A549 (cell line): ENCODE data around the gene ARHGDIG. TPM values are rescaled to one million over a fixed set of nuclear protein-coding genes. Genes with fewer than 3 reads are reported as not detected.
A peak's percentile ranks its signal among the peaks of the same experiment; 100 is the strongest.

ENCODE experiments used
- ATAC-seq, 2 experiments: fragments of 200-7000 bp in 1 of 2; fragments of >200 bp in 1 of 2; cut with Nextera tagmentation in 1 of 2; cut with Tn5 transposase in 1 of 2; 3 replicates each; pipeline versions ENCODE4 v1.8.0 to v1.9.1; 2018 to 2020; ENCODE audit warnings: mild to moderate bottlenecking in 1 of 2, moderate library complexity in 1 of 2
- CTCF ChIA-PET: fragments of 300-600 bp; sonication (Branson Sonifier 250); formaldehyde crosslinking; extraction: SDS; loops from one replicate; lab custom pipeline; 2021; ENCODE audit warnings: antibody characterized with exemption, inconsistent platforms; lab: Yijun Ruan, JAX
- POLR2A ChIA-PET: fragments of 350-600 bp; formaldehyde crosslinking; extraction: SDS; loops from one replicate; lab custom pipeline; 2021; ENCODE audit warnings: antibody characterized with exemption, inconsistent platforms; lab: Yijun Ruan, JAX
- DNase-seq, 2 experiments: peaks; one replicate each; pipeline versions ENCODE4 v3.0.0 to v3.0.0-alpha.2; 2011 to 2016; ENCODE audit warnings: low read depth in 1 of 2, low spot score in 1 of 2
- FAIRE-seq: peaks from 2 replicates; lab custom pipeline; 2011; peaks lifted over from hg19 to GRCh38; lab: Jason Lieb, UNC
- H3K27ac ChIP-seq, 2 experiments: fragments of >200 bp; sonication (Bioruptor Twin); formaldehyde crosslinking; 3 replicates each; pipeline ENCODE4 v1.5.1; 2016 to 2017
- H3K4me1 ChIP-seq: fragments of >200 bp; sonication (Bioruptor Twin); formaldehyde crosslinking; 3 replicates; pipeline ENCODE4 v1.6.1; 2016
- H3K4me2 ChIP-seq: fragments of >200 bp; sonication (Bioruptor Twin); formaldehyde crosslinking; 3 replicates; pipeline ENCODE4 v1.6.1; 2016
- H3K4me3 ChIP-seq: fragments of >200 bp; sonication (Bioruptor Twin); formaldehyde crosslinking; 3 replicates; pipeline ENCODE4 v1.5.1; 2016
- H3K9me3 ChIP-seq: fragments of >200 bp; sonication (Bioruptor Twin); formaldehyde crosslinking; 3 replicates; pipeline ENCODE4 v1.6.1; 2016
- CBX2 ChIP-seq: fragments of 200-600 bp; sonication (generic); IDR thresholded peaks from 2 replicates; pipeline ENCODE4 v1.6.1; 2016; ENCODE audit warnings: low read depth, mild to moderate bottlenecking, borderline replicate concordance
- CHD2 ChIP-seq: fragments of 150-350 bp; IDR thresholded peaks from 2 replicates; pipeline ENCODE4 v1.6.1; 2014; ENCODE audit warnings: low read length; ENCODE audit not compliant: partially characterized antibody
- CHD4 ChIP-seq: fragments of 200-600 bp; sonication (generic); IDR thresholded peaks from 2 replicates; pipeline ENCODE4 v1.6.1; 2016; ENCODE audit warnings: antibody characterized with exemption, mild to moderate bottlenecking, borderline replicate concordance
- EP300 ChIP-seq, 2 experiments: fragments of >200 bp; sonication (Bioruptor Twin); formaldehyde crosslinking; IDR thresholded peaks; 2 replicates in 1 of 2; 3 replicates in 1 of 2; pipeline ENCODE4 v1.6.1; 2016 to 2017
- ESRRA ChIP-seq: fragments of 150-350 bp; IDR thresholded peaks from 2 replicates; pipeline ENCODE4 v1.6.1; 2014; ENCODE audit warnings: mild to moderate bottlenecking, low read length, borderline replicate concordance
- FOXS1 ChIP-seq: fragments of 250-450 bp; sonication (Bioruptor Pico); IDR thresholded peaks from 2 replicates; pipeline ENCODE4 v1.5.0; 2020; ENCODE audit warnings: mild to moderate bottlenecking, moderate library complexity
- HEYL ChIP-seq: fragments of 250-450 bp; sonication (Bioruptor Pico); IDR thresholded peaks from 2 replicates; pipeline ENCODE4 v1.8.0; 2021; ENCODE audit warnings: mild to moderate bottlenecking, moderate library complexity
- HOXA7 ChIP-seq: fragments of 250-450 bp; sonication (Bioruptor Pico); IDR thresholded peaks from 2 replicates; pipeline ENCODE4 v1.5.0; 2020; ENCODE audit warnings: mild to moderate bottlenecking, moderate library complexity
- JUNB ChIP-seq: fragments of >200 bp; sonication (Bioruptor Twin); formaldehyde crosslinking; IDR thresholded peaks from 2 replicates; pipeline ENCODE4 v1.6.1; 2016
- KDM1A ChIP-seq: fragments of 200-600 bp; sonication (generic); IDR thresholded peaks from 2 replicates; pipeline ENCODE4 v1.6.1; 2016; ENCODE audit warnings: low read depth, mild to moderate bottlenecking
- NFE2L2 ChIP-seq: fragments of 150-350 bp; conservative IDR thresholded peaks from 2 replicates; pipeline ENCODE4 v1.6.1; 2014; ENCODE audit warnings: low read length
- NPAS2 ChIP-seq: fragments of 250-450 bp; sonication (Bioruptor Pico); IDR thresholded peaks from 2 replicates; pipeline ENCODE4 v1.8.0; 2022; ENCODE audit warnings: mild to moderate bottlenecking, moderate library complexity, borderline replicate concordance
- NR3C1 ChIP-seq: fragments of >200 bp; sonication (Bioruptor Twin); formaldehyde crosslinking; IDR thresholded peaks from 3 replicates; pipeline ENCODE4 v1.6.1; 2017
- PHF8 ChIP-seq: fragments of 200-600 bp; sonication (generic); IDR thresholded peaks from 2 replicates; pipeline ENCODE4 v1.6.1; 2016; ENCODE audit warnings: low read depth, mild to moderate bottlenecking, antibody characterized with exemption, moderate library complexity, borderline replicate concordance
- POLR2A ChIP-seq: IDR thresholded peaks from 2 replicates; pipeline ENCODE4 v1.6.1; 2012; ENCODE audit warnings: mild to moderate bottlenecking, low read length
- POLR2AphosphoS2 ChIP-seq: conservative IDR thresholded peaks from 2 replicates; pipeline ENCODE4 v1.6.1; 2012; ENCODE audit warnings: low read length, improper control_type of control experiment, inconsistent platforms
- RARB ChIP-seq: fragments of 250-450 bp; sonication (Bioruptor Pico); IDR thresholded peaks from 2 replicates; pipeline ENCODE4 v1.8.0; 2021; ENCODE audit warnings: mild to moderate bottlenecking, moderate library complexity
- RCOR1 ChIP-seq: fragments of 150-350 bp; IDR thresholded peaks from 2 replicates; pipeline ENCODE4 v1.6.1; 2014; ENCODE audit warnings: antibody characterized with exemption, low read length, low read depth
- SMC3 ChIP-seq: fragments of >200 bp; sonication (Bioruptor Twin); formaldehyde crosslinking; IDR thresholded peaks from 3 replicates; pipeline ENCODE4 v1.6.1; 2018; ENCODE audit warnings: inconsistent platforms
- TFCP2L1 ChIP-seq: fragments of 250-450 bp; sonication (Bioruptor Pico); IDR thresholded peaks from 2 replicates; pipeline ENCODE4 v1.5.0; 2021; ENCODE audit warnings: mild to moderate bottlenecking
- TP53 ChIP-seq: fragments of 250-450 bp; sonication (Bioruptor Pico); IDR thresholded peaks from 2 replicates; pipeline ENCODE4 v1.5.0; 2021; ENCODE audit warnings: mild to moderate bottlenecking, moderate library complexity
- ZC3H11A ChIP-seq: fragments of 450-650 bp; IDR thresholded peaks from 2 replicates; pipeline ENCODE4 v1.6.1; 2014; ENCODE audit warnings: antibody characterized with exemption, mild to moderate bottlenecking
- ZFP36 ChIP-seq: fragments of 450-650 bp; IDR thresholded peaks from 2 replicates; pipeline ENCODE4 v1.6.1; 2014; ENCODE audit warnings: borderline replicate concordance; ENCODE audit not compliant: partially characterized antibody
- ZSCAN20 ChIP-seq: fragments of 250-450 bp; sonication (Bioruptor Pico); IDR thresholded peaks from 2 replicates; pipeline ENCODE4 v1.8.0; 2022; ENCODE audit warnings: mild to moderate bottlenecking, moderate library complexity
- WGBS: methylation state at CpG from one replicate; pipeline ENCODE4 v1.1.6; 2017; ENCODE audit errors: missing lambda C conversion rate; 5-methylcytosine and 5-hydroxymethylcytosine counted together
- polyA plus RNA-seq, 4 experiments: library from polyadenylated mRNA; depleted of rRNA in 3 of 4; stranded (reverse); fragments of >200 nt; fragmentation: RNase III in 1 of 4; extraction: RNeasy Plus Mini Kit Qiagen cat#74134 plus additional on column Dnase treatment in 1 of 4; gene quantifications; 2 replicates in 3 of 4; 3 replicates in 1 of 4; pipeline ENCODE4 v1.2.3, GENCODE V29; 2011 to 2017
- TF ChIP-seq, protein P1 (sequence below): fragments of >200 bp; sonication (Bioruptor Twin); formaldehyde crosslinking; IDR thresholded peaks from 3 replicates; pipeline ENCODE4 v1.6.1; 2016
- TF ChIP-seq, protein P2 (sequence below): IDR thresholded peaks from 2 replicates; pipeline ENCODE4 v1.6.1; 2012; ENCODE audit warnings: low read depth, borderline replicate concordance
- TF ChIP-seq, protein P3 (sequence below): IDR thresholded peaks from 2 replicates; pipeline ENCODE4 v1.6.1; 2012
- TF ChIP-seq, protein P4 (sequence below): fragments of 250-450 bp; sonication (Bioruptor Pico); IDR thresholded peaks from 2 replicates; pipeline ENCODE4 v1.5.0; 2020; ENCODE audit warnings: low read depth, mild to moderate bottlenecking, moderate library complexity
- TF ChIP-seq, protein P5 (sequence below): fragments of 150-350 bp; IDR thresholded peaks from 2 replicates; pipeline ENCODE4 v1.6.1; 2014; ENCODE audit warnings: low read depth, mild to moderate bottlenecking, low read length
- TF ChIP-seq, protein P6 (sequence below): fragments of >200 bp; sonication (Bioruptor Twin); formaldehyde crosslinking; IDR thresholded peaks from 3 replicates; pipeline ENCODE4 v1.5.1; 2016

ARHGDIG gene
- polyA plus RNA-seq, 2 of the 4 experiments (the other 2 are of a cell fraction), result 1.1 to 1.9 TPM

DNA sequence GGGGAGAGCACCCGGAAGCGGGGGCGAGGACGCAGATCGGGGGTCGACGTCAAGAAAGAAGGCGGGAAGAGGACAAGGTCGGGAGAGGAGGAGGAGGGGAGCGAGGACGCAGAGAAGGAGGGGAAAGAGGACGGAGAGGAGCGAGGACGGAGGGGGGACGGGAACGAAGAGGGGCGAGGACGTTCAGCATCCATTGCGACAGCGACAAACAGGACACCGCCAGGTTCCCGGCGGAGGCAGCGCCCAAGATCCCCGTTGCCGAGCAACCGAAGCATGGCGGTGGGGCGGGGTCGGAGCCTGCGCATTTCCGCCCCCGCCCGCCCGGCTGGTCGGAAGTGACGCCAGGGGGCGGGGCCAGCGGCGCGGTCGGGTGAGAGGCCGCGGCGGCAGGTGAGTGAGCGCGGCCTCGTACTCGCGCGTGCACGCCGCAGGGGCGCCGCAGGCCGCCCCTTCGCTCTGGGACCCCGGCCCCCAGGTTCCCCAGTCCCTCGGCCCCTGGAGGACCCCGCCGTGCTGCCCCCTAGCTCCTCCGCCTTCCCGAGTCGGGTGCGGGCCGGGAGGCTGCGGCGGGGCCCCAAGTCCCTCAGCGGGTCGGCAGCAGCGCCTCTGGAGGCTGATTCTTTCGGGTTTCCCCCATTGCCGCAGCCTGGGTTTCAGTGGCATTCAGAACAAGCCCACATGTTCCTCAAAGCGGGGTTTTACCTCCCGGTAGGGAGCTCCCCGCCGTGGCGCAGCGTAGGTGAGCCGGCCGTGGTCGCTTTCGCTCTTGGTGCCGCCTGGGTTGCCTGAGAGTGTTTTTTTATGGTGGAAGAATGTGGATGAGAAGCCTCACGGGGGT lies 45.7 kb upstream of the ARHGDIG start, which contains the start of gene FAM234A (continued):
- TF ChIP-seq, protein P1, sequence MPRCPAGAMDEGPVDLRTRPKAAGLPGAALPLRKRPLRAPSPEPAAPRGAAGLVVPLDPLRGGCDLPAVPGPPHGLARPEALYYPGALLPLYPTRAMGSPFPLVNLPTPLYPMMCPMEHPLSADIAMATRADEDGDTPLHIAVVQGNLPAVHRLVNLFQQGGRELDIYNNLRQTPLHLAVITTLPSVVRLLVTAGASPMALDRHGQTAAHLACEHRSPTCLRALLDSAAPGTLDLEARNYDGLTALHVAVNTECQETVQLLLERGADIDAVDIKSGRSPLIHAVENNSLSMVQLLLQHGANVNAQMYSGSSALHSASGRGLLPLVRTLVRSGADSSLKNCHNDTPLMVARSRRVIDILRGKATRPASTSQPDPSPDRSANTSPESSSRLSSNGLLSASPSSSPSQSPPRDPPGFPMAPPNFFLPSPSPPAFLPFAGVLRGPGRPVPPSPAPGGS, result peak; percentile 95
- TF ChIP-seq TFCP2L1, result peak; percentile 11; the same call in 1 of the 2 replicates
- TF ChIP-seq, protein P2, sequence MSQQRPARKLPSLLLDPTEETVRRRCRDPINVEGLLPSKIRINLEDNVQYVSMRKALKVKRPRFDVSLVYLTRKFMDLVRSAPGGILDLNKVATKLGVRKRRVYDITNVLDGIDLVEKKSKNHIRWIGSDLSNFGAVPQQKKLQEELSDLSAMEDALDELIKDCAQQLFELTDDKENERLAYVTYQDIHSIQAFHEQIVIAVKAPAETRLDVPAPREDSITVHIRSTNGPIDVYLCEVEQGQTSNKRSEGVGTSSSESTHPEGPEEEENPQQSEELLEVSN, result peak; percentile 91
- 0 out of 3 replicates have a peak, but pooled peaks have one; percentile 19 for TF ChIP-seq SMC3
- TF ChIP-seq RCOR1, result no peak
- TF ChIP-seq, protein P3, sequence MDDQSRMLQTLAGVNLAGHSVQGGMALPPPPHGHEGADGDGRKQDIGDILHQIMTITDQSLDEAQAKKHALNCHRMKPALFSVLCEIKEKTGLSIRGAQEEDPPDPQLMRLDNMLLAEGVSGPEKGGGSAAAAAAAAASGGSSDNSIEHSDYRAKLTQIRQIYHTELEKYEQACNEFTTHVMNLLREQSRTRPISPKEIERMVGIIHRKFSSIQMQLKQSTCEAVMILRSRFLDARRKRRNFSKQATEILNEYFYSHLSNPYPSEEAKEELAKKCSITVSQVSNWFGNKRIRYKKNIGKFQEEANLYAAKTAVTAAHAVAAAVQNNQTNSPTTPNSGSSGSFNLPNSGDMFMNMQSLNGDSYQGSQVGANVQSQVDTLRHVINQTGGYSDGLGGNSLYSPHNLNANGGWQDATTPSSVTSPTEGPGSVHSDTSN, result peak; percentile 50; the same call in 1 of the 2 replicates
- TF ChIP-seq, protein P4, sequence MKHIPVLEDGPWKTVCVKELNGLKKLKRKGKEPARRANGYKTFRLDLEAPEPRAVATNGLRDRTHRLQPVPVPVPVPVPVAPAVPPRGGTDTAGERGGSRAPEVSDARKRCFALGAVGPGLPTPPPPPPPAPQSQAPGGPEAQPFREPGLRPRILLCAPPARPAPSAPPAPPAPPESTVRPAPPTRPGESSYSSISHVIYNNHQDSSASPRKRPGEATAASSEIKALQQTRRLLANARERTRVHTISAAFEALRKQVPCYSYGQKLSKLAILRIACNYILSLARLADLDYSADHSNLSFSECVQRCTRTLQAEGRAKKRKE (CRISPR knock-in tag), result no peak
- no peak for TF ChIP-seq FOXS1 (CRISPR knock-in tag)
- TF ChIP-seq RARB (CRISPR knock-in tag), result peak; percentile 35; the same call in 1 of the 2 replicates
- peak; percentile 94 for TF ChIP-seq PHF8
- 0 out of 2 replicates have a peak, but pooled peaks have one; percentile 10 for TF ChIP-seq TP53 (CRISPR knock-in tag)
- TF ChIP-seq KDM1A, result no peak
- TF ChIP-seq JUNB, result no peak
- TF ChIP-seq HEYL, result no peak
- no peak for TF ChIP-seq POLR2AphosphoS2
- peak; percentile 74 for TF ChIP-seq POLR2A

DNA sequence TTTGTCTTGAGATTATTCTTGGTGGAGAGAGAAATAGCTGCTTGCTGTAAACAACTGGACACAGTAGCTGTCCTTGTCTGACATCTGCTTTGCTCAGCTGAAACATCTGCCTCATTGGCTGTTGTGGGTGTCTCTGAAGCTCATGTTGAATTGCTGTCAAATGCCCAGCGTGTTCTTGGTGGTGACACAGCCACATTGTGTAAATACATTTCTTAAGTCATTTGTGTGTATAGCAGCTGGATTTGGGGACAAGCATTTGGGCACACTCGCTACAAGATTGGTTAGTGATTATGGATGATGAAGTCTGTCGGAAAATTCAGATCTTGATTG lies 40.5 kb upstream of the ARHGDIG start:
- Histone ChIP-seq H3K4me1 (no peaks in the 10 kb centered on the region), H3K4me2 (no peak overlapping the region), H3K9me3 (no peaks in the 10 kb centered on the region), H3K27ac (no peak overlapping the region)
- ATAC-seq, result no peak
- POLR2A ChIA-PET, result no interaction called here
- CTCF ChIA-PET, result interaction anchor here (0.7 to 1.3 kb wide), 4 partner anchors 13 to 133 kb away, joined by 3 to 4 read pairs (median 4); no protein-coding TSS in a partner anchor
- TF ChIP-seq NFE2L2, result no peak
- TF ChIP-seq NPAS2, result no peak
- TF ChIP-seq TFCP2L1, result no peak
- no peak for TF ChIP-seq EP300 (IDR thresholded peaks at IDR 0.05)
- TF ChIP-seq ZSCAN20 (CRISPR knock-in tag), result no peak
- no peak for TF ChIP-seq ZFP36
- no peak for TF ChIP-seq CHD2
- TF ChIP-seq, protein P5, sequence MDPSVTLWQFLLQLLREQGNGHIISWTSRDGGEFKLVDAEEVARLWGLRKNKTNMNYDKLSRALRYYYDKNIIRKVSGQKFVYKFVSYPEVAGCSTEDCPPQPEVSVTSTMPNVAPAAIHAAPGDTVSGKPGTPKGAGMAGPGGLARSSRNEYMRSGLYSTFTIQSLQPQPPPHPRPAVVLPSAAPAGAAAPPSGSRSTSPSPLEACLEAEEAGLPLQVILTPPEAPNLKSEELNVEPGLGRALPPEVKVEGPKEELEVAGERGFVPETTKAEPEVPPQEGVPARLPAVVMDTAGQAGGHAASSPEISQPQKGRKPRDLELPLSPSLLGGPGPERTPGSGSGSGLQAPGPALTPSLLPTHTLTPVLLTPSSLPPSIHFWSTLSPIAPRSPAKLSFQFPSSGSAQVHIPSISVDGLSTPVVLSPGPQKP, result no peak
- no peak for TF ChIP-seq FOXS1 (CRISPR knock-in tag)
- TF ChIP-seq, protein P6, sequence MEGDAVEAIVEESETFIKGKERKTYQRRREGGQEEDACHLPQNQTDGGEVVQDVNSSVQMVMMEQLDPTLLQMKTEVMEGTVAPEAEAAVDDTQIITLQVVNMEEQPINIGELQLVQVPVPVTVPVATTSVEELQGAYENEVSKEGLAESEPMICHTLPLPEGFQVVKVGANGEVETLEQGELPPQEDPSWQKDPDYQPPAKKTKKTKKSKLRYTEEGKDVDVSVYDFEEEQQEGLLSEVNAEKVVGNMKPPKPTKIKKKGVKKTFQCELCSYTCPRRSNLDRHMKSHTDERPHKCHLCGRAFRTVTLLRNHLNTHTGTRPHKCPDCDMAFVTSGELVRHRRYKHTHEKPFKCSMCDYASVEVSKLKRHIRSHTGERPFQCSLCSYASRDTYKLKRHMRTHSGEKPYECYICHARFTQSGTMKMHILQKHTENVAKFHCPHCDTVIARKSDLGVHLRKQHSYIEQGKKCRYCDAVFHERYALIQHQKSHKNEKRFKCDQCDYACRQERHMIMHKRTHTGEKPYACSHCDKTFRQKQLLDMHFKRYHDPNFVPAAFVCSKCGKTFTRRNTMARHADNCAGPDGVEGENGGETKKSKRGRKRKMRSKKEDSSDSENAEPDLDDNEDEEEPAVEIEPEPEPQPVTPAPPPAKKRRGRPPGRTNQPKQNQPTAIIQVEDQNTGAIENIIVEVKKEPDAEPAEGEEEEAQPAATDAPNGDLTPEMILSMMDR, result no peak
- TF ChIP-seq ESRRA, result no peak
- no peak for TF ChIP-seq NR3C1
- TF ChIP-seq HOXA7 (CRISPR knock-in tag), result no peak
- TF ChIP-seq, protein P1, result no peak
- TF ChIP-seq CBX2, result no peak
- TF ChIP-seq ZC3H11A, result no peak
- no peak for TF ChIP-seq CHD4
- TF ChIP-seq, all 56 proteins: peak for 0
- 64% methylated on average over 3 of the region's 3 CpGs for WGBS
- no peak for DNase-seq
- FAIRE-seq, result no peak
- no peak overlapping the region for H3K4me3 ChIP-seq
